GM19452 (cell line): ENCODE data around the gene TNRC6A.
"Not testable (repeated sequence)": the region's sequence is repeated elsewhere in the genome, so short reads cannot be mapped to it uniquely, and the experiment has no call there.

Source experiments
- ATAC-seq: cut with Tn5 transposase; IDR thresholded peaks from one replicate; pipeline ENCODE4 v1.9.1; 2021; ENCODE audit not compliant: unreplicated experiment

TNRC6A gene

DNA sequence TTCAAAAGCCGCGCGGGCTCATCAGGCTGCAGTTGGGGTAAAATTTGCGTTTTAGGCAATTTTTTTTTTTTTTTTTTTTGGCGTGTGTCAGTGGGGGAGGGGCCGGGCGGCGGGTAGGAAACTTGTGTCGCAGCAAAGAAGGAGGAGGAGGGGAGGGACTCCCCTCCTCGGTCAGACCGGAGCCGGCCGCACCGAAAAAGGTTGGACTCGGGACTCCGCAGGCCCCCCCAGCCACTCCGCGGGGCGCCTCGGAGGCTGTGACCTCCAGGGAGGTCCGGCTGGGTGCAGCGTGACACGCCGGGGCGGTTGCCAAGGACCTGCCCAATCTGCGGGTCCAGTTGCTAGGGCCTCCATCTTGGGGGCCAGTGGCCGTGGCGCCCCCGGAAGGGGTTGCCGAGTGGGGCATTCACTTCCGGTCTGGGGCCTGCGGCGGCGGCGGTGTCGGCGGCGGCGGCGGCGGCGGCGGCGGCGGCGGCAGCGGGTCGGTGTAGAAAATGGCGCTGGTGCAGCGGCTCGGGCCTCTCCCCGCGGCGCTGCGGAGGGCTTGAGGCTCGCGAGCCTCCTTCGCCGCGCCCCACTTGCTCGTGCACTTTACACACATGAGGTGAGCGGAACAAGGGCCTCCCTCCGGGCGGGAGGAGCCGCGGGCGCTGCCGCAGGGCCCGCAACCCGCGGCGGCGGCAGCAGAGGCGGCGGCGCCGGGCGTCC lies at the start of gene TNRC6A:
TSS of gene TNRC6A (plus strand) at position 409 of the 708 bp plus-strand sequence. CDS start at position 600, 191 bp downstream.
- ATAC-seq = peak; percentile 92

DNA sequence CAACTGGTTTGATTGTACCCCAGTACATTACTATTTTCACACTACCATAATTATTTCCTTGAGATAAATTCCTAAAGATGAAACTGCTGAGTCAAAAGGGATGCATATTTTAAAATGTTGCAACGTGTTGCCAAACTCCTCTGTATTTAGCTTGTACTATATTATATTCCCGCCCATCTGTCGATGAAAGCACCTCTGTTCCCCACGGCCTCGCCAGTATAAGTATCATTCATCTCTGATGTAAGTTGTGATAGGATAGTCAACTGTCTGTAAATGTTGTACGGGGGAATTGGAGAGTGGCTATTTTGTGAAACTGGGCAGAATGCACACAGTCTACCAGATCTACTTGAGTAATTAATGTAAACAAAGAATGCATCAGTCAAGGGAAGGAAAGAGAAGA lies 47.7 kb upstream of the TNRC6A start:
- ATAC-seq = no peak

DNA sequence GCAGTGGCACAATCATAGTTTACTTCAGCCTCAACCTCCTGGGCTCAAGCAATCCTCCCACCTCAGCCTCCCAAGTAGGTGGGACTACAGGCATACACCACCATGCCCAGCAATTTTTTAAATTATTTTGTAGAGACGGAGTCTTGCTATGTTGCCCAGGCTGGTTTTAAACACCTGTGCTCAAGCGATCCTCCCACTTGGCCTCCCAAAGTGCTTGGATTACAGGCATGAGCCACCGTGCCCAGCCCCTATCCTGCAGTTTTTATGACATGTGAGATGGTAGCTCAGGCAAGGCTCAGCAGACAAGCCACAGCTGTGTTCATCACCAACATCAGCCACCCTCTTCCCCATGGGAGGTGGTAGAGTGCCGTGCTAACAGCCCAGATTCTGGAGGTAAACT lies 46.2 kb upstream of the TNRC6A start:
- no peak for ATAC-seq

DNA sequence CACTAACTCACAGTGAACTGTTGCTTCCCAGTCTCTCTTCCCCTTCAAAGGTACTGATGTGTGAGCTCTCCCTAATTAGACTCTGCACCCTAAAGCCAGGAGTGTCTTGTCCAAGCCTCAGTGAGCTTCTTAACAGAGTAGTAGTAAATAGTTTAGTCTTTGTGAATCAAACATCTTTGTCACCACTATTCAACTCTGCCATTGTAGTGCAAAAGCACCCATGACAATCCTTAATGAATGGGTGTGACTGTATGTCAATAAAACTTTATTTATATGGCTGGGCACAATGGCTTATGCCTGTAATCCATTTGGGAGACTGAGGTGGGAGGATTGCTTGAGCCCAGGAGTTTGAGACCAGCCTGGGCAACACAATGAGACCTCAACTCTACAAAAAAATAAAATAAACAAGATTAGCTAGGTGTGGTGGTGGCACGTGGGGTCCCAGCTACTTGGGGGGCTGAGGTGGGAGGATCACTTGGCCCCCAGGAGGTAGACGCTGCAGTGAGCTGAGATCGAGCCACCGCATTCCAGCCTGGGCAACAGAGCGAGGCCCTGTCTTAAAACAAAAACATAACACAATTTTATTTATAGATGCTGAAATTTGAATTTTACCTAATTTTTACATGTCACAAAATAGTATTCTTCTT lies 45.5 kb upstream of the TNRC6A start:
- no peak for ATAC-seq

DNA sequence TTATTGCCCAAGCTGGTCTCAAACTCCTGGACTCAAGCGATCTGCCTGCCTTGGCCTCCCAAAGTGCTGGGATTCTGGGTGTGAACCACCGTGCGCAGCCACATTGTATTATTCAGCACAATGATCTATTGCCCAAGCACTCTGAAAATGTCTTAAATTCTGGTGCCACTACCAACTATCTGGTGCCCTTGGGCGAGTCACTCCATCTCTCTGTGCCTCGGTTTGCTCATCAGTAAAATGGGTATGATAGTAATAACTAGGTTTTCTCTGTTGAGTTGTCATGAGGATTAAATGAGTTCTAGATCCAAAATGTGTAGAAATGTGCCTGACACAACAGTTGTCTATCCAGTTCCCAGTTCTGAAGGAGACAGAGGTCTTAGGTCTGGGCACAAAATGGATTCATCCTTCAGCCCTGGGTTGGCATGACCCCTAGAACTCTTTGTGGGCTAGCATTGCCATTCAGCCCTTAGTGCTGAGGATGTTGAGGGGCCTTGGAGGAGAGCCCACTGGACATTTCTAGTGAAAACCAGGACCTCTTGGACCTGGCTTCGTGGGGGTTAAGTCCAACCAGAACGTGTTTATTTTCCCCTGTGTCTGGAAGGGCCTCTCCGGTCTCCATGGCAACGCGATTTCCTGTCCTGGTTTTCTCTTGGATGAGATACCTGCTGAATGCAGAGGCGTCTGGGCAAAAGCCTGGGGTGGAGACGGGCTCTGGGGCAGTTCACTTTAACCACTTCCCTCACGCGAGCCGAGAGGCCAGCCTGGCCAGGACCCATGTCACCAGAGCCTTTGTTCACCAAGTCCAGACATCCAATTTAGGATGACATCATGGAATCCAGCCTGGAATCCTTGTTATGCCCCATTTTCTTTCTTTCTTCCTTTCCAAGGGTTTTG lies 43.7 kb upstream of the TNRC6A start:
- no peak for ATAC-seq

DNA sequence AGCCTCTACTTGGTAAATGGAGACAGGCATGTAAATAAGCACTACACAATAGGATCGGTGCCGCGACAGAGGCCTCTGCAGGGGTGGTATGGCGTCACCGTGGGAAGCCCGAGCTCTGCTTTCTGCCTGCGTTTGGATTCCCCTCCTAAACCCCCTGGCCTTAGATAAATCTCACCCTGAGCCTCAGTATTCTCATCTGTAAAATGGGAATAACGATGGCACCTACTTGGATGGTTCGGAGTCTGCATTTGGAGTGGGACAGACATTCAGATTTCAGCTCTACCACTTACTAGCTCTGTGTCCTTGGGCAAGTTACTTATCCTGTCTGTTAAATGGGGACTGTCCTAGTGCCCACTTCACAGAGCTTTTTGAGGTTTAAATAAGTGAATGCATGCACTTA lies 42.8 kb upstream of the TNRC6A start:
- ATAC-seq = no peak

DNA sequence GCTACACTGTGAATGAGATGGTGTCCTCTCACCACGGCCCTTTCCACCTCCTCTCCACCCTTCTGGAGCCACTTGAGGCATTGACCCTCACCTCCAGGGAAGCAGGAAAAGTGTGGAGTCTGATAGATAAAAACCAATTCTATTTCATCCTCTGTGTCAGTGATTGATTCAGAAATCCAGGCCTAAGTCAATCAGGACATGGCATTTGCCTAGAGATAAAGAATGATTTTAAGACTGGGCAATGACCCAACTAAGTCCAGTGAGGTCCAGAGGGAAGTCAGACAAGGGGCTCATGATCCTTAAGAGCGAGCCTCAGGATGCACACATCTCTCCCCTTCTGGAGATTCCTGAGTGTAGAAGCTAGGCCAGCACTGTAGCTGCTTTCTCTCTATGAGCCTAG lies 41.1 kb upstream of the TNRC6A start:
- ATAC-seq = no peak

DNA sequence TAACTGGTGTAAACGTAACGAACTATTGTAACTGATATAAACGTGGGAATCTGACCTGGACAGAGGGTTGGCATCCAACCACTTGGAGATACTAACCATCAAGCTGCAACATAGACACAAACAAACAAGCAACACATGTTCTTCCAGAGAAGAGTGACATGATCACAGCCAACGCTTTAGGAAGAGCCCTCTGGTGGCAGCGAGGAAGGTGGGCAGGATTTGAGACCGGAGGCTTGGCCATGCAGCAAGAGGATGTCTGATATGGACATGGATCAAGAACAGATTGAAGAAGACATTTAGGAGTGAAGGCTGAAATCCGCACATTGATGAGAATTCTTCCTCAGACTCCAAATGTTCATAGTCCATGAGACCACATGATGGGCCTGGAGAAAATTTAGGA lies 40.3 kb upstream of the TNRC6A start:
- ATAC-seq = no peak

DNA sequence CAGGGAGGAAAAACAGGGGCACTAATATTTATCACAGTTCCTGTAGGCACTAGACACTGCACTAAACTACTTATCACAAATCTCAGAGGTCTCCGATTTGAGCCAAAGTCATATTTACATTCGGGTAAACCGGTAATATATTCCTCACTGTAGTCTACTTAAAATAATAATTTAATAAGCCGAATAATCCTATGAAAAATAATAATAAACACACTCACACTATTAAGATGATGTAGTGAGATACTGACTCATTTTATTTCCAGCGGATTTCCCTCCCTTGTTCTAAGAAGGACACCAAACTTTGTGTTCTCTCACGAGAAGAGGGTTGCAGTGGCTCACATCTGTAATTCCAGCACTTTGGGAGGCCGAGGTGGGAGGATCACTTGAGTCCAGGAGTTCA lies 36.6 kb upstream of the TNRC6A start:
- no peak for ATAC-seq

DNA sequence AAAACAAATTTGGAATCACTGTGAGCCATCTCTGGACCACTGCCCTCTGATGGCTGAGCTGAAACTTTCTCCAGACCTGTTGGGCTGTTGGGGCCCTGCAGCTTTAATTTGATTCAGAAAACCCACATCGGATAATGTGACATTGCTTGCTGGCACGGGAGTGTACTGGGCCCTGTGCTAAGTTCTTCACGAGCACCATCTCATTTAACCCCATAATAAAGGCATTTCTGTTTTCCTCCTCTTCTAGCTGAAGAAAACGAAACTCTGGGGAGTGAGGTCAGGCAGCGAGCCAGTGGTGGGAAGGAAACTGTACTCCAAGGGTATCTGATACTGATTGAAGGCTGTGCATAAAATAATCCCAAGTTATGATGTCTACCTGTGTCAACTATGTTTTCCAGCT lies 34.5 kb upstream of the TNRC6A start:
- no peak for ATAC-seq

DNA sequence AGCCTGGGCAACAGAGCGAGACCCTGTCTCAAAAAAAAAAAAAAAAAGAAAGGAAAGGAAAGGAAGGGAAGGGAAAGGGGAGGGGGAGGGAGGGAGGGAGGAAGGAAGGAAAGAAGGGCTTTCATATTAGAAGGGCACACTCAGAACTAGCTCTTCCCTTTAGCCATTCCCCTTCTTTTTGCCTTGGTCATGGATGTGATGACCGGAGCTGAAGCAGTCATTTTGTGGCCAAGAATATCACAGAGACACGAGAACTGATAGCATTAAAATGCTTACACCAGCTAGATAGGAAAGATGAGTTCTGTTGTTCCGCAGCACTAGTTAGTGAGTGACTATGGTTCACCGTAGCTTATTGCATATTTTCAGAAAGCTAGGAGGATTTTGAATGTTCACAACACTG lies 32.8 kb upstream of the TNRC6A start:
- no peak for ATAC-seq

DNA sequence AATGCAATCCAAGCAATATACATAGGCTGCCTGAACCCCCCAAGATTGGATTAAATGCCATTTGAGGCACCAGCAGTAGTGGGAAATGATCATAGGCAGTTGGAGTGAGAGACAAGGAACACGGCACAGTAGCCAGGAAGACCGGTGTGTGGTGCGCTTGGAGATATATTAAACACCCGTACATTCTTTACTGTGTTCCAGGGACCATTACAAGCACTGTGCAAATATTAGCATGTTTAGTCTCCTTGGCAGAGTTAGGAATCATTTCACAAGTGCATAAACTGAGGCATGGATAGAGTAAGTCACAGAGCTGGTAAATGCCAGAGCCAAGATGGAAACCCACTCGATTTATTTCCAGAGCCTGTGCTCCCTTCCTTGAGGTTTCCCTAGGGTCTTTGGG lies 31.1 kb upstream of the TNRC6A start:
- ATAC-seq = no peak

DNA sequence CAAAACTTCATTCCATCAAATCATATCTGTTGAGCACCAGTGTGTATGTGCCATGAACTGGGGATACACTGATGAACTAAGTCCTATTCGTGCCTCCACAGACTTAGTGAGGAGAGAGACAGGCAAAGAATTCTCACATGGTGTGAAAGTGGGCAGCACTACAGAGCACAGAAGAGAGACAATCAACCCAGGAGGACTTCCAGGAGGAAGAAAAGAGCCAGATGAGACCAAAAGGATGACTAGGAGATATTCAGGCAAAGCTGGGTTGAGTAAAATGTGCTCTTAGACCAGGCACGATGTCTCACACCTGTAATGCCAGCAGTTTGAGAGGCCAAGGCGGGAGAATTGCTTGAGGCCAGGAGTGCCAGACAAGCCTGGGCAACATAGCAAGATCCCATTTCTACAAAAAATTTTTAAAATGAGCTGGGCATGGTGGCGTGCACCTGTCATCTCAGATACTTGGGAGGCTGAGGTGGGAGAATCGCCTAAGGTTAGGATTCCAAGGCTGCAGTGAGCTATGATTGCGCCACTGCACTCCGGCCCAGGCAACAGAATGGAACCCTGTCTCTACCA lies 30.2 kb upstream of the TNRC6A start:
- no peak for ATAC-seq

DNA sequence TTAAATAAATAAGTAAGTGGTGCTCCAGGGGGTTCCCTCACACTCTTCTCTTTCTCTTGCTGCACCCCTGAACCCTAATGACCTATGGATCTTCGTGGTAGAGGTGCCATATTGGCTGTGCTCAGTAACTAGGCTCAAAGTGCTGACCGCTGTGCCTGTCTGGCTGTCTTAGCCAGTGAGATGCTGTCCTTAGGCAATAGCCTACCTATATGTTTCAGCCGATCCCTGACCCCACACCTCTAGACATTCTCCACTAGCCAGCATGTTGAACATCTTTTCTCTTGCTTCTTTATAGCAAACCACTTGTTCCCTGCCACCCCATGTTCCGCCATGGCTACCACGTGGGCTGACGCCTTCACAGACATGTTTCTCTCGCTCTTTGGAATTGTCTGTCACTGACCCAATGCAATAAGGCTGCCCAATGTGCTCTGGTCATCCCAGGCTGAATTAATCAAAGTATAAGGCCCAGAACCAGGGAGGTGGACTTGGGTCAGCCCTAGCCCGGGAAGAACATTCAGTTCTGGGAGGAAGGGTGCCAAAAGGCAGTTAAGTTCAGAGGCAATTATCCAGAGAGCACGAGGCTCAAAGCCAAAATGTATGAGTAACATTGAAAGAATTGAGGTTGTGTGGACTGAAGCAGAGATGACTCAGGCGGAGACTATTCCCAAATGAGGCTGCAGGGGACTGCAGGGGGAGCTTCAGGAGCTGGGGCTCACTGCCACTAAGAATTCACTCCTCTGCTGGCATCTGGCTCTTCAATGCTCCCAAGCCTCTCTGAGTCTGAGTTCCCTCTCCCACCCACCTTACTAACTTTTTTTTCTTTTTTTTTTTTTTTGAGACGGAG lies 28.7 kb upstream of the TNRC6A start:
- ATAC-seq = no peak

DNA sequence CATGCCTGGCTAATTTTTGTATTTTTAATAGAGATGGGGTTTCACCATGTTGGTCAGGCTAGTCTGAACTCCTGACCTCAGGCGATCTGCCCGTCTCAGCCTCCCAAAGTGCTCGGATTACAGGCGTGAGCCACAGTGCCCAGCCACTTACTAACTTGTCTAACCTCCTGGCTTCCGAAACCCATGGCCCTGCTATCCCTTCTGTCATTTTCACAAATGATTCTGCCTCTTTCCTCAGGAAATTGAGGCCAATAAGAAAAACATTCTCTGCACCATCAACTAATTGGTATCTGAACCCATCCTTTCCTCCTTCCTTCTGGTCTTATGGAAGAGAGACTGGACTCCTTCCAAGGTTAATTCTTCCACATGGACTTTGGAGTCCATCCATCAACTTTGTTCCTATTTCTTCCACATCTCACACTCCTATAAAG lies 27.9 kb upstream of the TNRC6A start:
- no peak for ATAC-seq

DNA sequence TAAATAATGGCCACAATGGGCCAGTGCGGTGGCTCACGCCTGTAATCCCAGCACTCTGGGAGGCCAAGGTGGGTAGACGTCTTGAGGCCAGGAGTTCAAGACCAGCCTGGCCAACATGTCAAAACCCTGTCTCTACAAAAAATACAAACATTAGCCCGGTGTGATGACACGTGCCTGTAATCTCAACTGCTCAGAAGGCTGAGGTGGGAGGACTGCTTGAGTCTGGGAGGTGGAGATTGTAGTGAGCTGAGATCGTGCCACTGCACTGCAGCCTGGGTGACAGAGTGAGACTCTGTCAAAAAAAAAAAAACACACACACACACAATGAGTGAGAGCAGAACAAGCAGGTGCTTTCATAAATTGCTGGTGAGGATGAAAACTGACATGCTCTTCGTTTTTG lies 21.7 kb upstream of the TNRC6A start:
- ATAC-seq = not testable (repeated sequence)

DNA sequence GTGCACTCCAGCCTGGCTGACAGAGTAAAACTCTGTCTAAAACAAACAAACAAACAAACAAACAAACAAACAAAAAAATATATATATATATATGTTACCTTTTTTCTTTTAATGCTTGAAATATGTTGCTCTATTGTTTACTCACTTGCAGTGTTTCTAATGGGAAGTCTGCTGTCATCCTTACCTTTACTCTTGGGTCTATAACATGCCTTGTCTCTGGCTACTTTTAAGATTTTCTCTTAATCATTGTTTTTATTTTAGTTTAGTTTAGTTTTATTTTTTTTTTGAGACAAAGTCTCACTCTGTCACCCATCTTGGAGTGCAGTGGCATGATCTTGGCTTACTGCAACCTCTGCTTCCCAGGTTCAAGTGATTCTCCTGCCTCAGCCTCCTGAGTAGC lies 16.1 kb upstream of the TNRC6A start:
- ATAC-seq = no peak

DNA sequence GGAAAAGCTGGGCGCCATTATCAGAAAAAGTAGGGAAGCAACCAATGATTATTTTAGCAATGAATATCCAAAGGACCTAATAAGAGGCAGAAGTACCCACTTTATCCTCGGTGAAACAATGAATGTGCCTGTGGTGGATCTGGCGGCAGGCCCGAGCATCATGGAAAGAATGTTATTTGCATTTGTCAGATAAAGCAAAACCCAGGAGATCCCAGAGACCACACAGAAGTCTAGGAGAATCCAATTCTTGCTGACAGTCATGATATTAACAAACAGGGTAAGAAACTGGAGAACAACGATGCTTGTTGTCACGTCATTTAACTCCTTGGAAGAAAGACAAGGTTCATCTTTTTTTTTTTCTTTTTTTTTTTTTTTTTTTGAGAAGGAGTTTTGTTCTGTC lies 12.0 kb upstream of the TNRC6A start:
- no peak for ATAC-seq

DNA sequence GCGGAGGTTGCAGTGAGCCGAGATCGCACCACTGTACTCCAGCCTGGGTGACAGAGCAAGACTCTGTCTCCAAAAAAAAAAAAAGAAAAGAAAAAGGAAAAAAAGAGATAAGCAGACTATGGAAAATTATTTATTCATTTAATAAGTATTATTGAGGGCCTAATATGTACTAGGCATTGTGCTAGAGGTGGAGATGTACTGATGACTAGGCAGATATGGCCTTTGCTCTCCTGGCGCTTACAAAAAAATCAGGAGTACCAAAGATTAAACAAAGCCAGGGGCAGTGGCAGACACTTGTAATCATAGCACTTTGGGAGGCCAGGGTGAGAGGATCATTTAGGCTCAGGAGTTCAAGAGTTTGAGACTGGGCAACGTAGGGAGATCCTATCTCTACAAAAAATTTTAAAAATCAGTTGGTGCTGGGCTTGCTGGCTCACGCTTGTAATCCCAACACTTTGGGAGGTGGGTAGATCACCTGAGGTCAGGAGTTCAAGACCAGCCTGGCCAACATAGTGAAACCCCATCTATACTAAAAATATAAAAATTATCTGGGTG lies 10.4 kb upstream of the TNRC6A start:
- ATAC-seq = no peak

DNA sequence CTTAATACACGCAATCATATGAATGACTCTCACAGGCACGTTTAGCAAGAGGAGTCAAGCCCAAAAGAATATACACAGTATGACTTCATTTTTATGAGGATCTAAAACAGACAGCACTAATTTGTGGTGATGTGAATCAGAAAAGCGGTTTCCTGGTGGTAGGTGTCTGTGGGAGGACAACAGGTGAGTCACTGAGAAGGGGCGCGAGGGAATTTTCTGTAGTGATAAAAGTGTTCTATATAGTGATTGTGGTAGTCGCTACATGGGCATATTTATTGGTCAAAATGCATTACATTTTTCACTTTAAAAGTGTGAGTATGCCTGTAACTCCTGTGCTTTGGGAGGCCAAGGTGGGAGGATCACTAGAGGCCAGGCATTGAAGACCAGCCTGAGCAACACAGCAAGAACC lies 7.6 kb upstream of the TNRC6A start:
- no peak for ATAC-seq
